HUES64 (cell line): Measurements from ENCODE around the gene RPS19BP1.

Experiments
- H3K27ac ChIP-seq: 2 replicates; pipeline ENCODE4 v1.7.0; 2013; ENCODE audit warnings: low read depth, low read length, inconsistent platforms
- H3K27me3 ChIP-seq: 2 replicates; pipeline ENCODE4 v1.6.1; 2013; ENCODE audit warnings: mild to moderate bottlenecking, low read length; ENCODE audit not compliant: insufficient read depth
- H3K36me3 ChIP-seq: 2 replicates; pipeline ENCODE4 v1.6.1; 2013; ENCODE audit warnings: mild to moderate bottlenecking, low read length; ENCODE audit not compliant: insufficient read depth
- H3K4me1 ChIP-seq: 2 replicates; pipeline ENCODE4 v1.6.1; 2013; ENCODE audit warnings: mild to moderate bottlenecking, low read length, moderate library complexity; ENCODE audit not compliant: insufficient read depth
- H3K4me3 ChIP-seq: 2 replicates; pipeline ENCODE4 v1.5.1; 2013; ENCODE audit warnings: mild to moderate bottlenecking, low read length, moderate library complexity
- H3K9ac ChIP-seq: 2 replicates; pipeline ENCODE4 v1.6.1; 2013; ENCODE audit warnings: mild to moderate bottlenecking, low read depth, low read length
- H3K9me3 ChIP-seq: 2 replicates; pipeline ENCODE4 v1.6.1; 2013; ENCODE audit warnings: low read depth, low read length; ENCODE audit not compliant: insufficient read depth
- WGBS: fragments of 150-250, 120-280 bp; methylation state at CpG from one replicate; pipeline ENCODE4 v1.1.7; 2013; ENCODE audit warnings: missing lambda C conversion rate; 5-methylcytosine and 5-hydroxymethylcytosine counted together

RPS19BP1 gene

GRCh38 chr22:39486951-39487825, 45.4 kb downstream of the RPS19BP1 start:
- Histone ChIP-seq H3K9me3 (no peaks in the 10 kb centered on the region), H3K9ac (no peak overlapping the region), H3K36me3 (no peaks in the 10 kb centered on the region), H3K4me1 (no peaks in the 10 kb centered on the region), H3K27me3 (no peaks in the 10 kb centered on the region; the same call in 1 of the 2 replicates), H3K4me3 (no peak overlapping the region), H3K27ac (no peak overlapping the region)
- 93% methylated on average over 45 of the region's 45 CpGs for WGBS

- Histone ChIP-seq H3K36me3 (no peaks in the 10 kb centered on the region), H3K4me1 (no peaks in the 10 kb centered on the region), H3K27me3 (no peaks in the 10 kb centered on the region), H3K9ac (no peak overlapping the region), H3K4me3 (no peak overlapping the region), H3K9me3 (no peaks in the 10 kb centered on the region), H3K27ac (no peak overlapping the region)
- WGBS = 87% methylated on average over 3 of the region's 3 CpGs
These were observed 49.8 kb downstream of the RPS19BP1 start for GRCh38 chr22:39482768-39483167.

- H3K4me3 ChIP-seq = no peak overlapping the region
- H3K27ac ChIP-seq = no peak overlapping the region
- H3K36me3 ChIP-seq = no peaks in the 10 kb centered on the region
- no peaks in the 10 kb centered on the region for H3K9me3 ChIP-seq
- no peaks in the 10 kb centered on the region for H3K27me3 ChIP-seq
- H3K9ac ChIP-seq = no peak overlapping the region
- 86% methylated on average over 5 of the region's 5 CpGs for WGBS
- H3K4me1 ChIP-seq = no peaks in the 10 kb centered on the region
These were observed 51.0 kb downstream of the RPS19BP1 start for GRCh38 chr22:39481595-39481994.

GRCh38 chr22:39481054-39481453, 51.5 kb downstream of the RPS19BP1 start:
- Histone ChIP-seq H3K36me3 (no peaks in the 10 kb centered on the region), H3K9me3 (no peaks in the 10 kb centered on the region), H3K9ac (no peak overlapping the region), H3K4me1 (no peaks in the 10 kb centered on the region), H3K27ac (no peak overlapping the region), H3K4me3 (no peak overlapping the region), H3K27me3 (no peaks in the 10 kb centered on the region)
- WGBS = 92% methylated on average over 16 of the region's 16 CpGs

GRCh38 chr22:39480557-39480956, 52.0 kb downstream of the RPS19BP1 start:
- H3K27ac ChIP-seq = no peak overlapping the region
- H3K4me3 ChIP-seq = no peak overlapping the region
- 96% methylated on average over 1 of the region's 1 CpG for WGBS
- H3K36me3 ChIP-seq = no peaks in the 10 kb centered on the region
- no peaks in the 10 kb centered on the region for H3K4me1 ChIP-seq
- no peaks in the 10 kb centered on the region for H3K9me3 ChIP-seq
- no peak overlapping the region for H3K9ac ChIP-seq
- no peaks in the 10 kb centered on the region for H3K27me3 ChIP-seq

GRCh38 chr22:39479254-39479653, 53.3 kb downstream of the RPS19BP1 start:
- Histone ChIP-seq H3K9ac (no peak overlapping the region), H3K27ac (no peak overlapping the region), H3K27me3 (no peaks in the 10 kb centered on the region), H3K4me3 (no peak overlapping the region), H3K4me1 (peaks cover 10% of the 10 kb centered on the region), H3K9me3 (no peaks in the 10 kb centered on the region), H3K36me3 (no peaks in the 10 kb centered on the region)
- 76% methylated on average over 3 of the region's 3 CpGs for WGBS
